ENCODE results near the gene DLG2.

Gene DLG2

DNA sequence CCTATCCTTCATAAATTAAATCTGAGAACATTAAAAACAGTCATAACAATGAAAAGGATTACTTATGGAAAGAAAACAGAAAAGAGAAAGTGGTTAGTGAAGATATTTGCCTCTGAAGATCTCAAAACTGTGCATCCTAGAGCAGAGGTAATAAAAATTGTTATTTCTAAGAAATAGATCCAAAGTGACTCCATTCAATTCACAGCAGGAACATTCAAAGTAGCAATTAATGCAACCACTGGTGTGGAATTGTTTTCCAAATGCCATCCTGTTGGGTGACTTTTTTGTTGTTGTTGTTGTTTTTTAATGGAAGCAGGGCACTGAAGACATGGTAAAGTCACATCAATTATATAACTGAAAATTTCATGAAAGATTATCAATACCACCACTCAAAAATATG, 1201.5 kb downstream of the DLG2 start:
- TF ChIP-seq CTCF (IDR thresholded peaks at IDR 0.05): no peak
- no peak for TF ChIP-seq ZFX (IDR thresholded peaks at IDR 0.05; ENCODE audit: borderline replicate concordance)
- H3K27ac ChIP-seq: no peak overlapping the region

DNA sequence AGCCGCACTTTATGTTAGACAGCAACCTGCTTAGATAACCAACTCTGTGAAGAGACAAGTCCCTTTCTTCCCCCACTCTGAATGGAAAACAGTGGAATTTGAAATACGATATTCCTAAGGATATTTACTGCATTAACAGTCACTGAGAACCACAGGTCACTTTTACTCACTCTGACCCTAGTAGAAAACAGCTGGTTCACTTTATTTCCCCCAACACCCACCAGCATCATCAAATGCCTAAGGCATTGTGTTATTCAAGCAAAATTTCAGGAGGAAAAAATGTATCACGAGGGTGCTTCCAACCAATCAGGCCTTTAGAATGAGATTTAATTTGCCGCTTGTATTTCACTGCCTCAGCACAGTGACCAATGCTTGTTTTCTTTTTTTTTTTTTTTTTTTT, 1206.9 kb downstream of the DLG2 start:
- TF ChIP-seq CTCF (IDR thresholded peaks at IDR 0.05): no peak
- TF ChIP-seq ZFX (IDR thresholded peaks at IDR 0.05; ENCODE audit: borderline replicate concordance): no peak
- H3K27ac ChIP-seq: no peak overlapping the region

DNA sequence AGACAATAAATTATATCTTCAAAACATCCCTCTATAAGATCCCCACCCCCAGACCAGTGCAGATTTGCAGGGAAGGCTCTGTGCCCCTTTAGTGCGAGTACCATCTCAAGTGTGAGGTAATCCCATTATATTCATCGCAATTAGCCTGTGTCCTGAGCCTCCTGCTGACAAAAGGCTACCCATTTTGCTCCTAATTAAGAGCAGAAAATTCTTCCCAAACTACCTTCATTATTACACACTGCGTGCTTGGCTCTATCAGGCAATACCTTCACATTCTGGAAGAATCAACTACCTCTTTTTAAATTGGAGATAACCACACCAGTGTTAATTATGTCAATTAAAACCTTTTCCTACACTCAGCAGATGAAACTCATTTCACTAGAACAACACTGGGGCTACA, 1207.5 kb downstream of the DLG2 start:
- H3K27ac ChIP-seq: no peak overlapping the region
- TF ChIP-seq ZFX (IDR thresholded peaks at IDR 0.05; ENCODE audit: borderline replicate concordance) (no peak), CTCF (IDR thresholded peaks at IDR 0.05) (no peak)

- TF ChIP-seq ZFX (IDR thresholded peaks at IDR 0.05; ENCODE audit: borderline replicate concordance) (no peak), CTCF (IDR thresholded peaks at IDR 0.05) (no peak)
- no peak overlapping the region for H3K27ac ChIP-seq
Observed at GRCh38 chr11:84414920-84415319, 1212.2 kb downstream of the DLG2 start.

- TF ChIP-seq CTCF (IDR thresholded peaks at IDR 0.05): no peak
- TF ChIP-seq ZFX (IDR thresholded peaks at IDR 0.05; ENCODE audit: borderline replicate concordance): no peak
- H3K27ac ChIP-seq: no peak overlapping the region
Observed at GRCh38 chr11:84413549-84413948, 1213.6 kb downstream of the DLG2 start.

DNA sequence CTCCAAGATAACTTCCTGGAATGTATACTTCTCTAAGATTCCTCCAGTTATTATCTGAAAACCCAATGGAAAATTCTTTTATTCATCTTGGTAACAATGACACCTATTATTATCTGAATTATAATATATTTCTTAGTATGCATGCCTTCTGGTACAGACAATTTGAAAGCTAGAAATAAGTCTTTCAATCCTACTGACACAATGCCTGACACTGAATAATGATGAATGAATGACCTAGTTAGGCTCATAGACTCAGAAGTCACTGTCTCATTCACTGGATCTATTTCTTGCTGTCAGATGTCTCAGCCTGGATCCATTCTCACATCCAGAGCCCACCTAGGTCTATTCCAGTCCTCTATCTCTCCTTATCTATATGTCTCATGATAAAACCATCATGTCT, 1214.3 kb downstream of the DLG2 start:
- H3K27ac ChIP-seq: no peak overlapping the region
- no peak for TF ChIP-seq CTCF (IDR thresholded peaks at IDR 0.05)
- no peak for TF ChIP-seq ZFX (IDR thresholded peaks at IDR 0.05; ENCODE audit: borderline replicate concordance)

- H3K27ac ChIP-seq: no peak overlapping the region
- TF ChIP-seq CTCF (IDR thresholded peaks at IDR 0.05) (no peak), ZFX (IDR thresholded peaks at IDR 0.05; ENCODE audit: borderline replicate concordance) (no peak)
Observed at GRCh38 chr11:84408946-84409411, 1218.2 kb downstream of the DLG2 start.

Data from 22Rv1 (cell line).